Activated CD4-positive, alpha-beta T cell treated with anti-CD3 and anti-CD28 coated beads for 48 hours (primary cell): ENCODE measurements around the gene NECTIN4.
"Not testable (repeated sequence)": the region's sequence is repeated elsewhere in the genome, so short reads cannot be mapped to it uniquely, and the experiment has no call there.

Experiments used
- DNase-seq: peaks from one replicate; pipeline ENCODE4 v3.0.0-alpha.2; 2020

The NECTIN4 gene

GRCh38 chr1:161081519-161081918 is 7.8 kb downstream of the NECTIN4 start:
- no peak for DNase-seq

DNA sequence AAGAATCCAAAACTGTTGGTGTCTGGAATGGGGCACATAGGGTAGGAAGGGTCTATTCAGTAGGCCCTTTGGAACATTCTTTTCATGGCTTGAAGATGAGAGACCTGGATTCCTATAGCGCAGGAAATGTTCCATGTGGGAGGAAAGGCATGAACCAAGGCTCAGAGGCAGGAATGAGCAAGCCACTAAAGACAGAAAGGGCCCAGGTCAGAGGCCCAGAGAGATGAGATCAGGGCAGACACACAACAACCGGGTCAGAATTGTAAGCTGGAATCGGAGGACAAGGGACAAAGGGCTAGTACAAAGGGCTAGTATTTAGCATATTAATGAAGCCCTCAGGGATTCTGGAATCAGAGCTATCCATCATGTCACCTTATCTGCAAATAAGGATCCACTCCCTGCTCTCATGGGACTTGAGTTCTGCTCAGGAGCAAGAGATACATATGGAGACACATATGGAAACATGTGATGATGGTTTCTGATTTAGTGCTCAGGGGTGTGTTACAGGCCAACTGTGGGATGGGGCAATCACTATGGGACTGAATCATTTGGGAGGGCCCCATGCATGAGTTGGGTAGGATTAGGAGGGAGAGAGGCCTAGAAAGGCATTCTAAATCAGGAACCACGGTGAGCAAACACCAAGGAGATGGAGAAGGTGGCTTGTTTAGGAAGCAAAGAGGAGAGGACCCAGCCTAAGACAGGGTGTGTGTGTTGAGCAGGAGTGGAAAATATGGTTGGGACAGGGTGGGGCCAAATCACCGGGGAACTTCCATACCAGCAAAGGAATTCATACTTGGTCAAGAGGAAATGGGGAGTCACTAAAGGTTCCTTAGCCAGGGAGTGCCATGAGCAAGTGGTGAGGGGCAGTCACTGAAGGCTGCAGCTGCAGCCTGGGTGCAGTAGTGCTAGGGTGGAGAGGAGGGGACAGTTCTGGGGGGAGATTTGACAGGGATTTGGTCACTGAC is 8.6 kb downstream of the NECTIN4 start:
- DNase-seq: no peak

DNA sequence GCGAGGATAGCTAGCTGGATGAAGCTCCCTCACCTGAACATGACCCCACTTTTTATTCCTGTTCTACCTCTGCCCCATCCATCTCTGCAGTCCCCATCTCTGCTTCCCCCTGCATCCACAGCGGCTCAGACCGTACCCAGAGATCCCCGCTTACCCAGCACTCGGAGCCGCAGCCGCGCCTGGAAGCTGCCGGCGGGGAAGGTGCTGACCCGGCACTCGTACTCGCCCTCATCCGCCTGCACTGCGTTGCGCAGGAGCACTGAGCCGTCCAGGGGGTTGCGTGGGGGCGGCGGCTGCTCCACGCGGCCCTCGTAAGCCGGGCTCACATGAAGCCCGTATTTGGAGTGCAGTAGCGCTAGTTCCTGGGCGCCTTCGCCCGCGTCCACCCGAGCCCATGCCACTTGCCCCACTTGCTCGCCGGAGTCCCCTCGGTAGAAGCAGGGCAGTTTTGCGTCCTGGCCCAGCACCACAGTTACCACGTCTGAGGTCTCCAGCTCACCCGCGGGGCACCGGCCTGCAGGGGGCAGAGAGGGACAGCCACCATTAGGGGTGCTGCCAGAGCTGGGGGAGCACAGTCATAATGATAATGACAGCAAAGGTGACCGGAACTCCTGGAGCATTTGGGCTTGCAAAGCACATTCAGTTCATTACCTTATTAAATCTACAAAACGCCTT is 9.8 kb downstream of the NECTIN4 start:
- no peak for DNase-seq

- DNase-seq: no peak
Observed at GRCh38 chr1:161077426-161077825, 11.9 kb downstream of the NECTIN4 start.

GRCh38 chr1:161076410-161076809 is 12.9 kb downstream of the NECTIN4 start:
- no peak for DNase-seq

- no peak for DNase-seq
Observed at GRCh38 chr1:161074676-161075368, 14.5 kb downstream of the NECTIN4 start.

GRCh38 chr1:161073474-161074121 is 15.8 kb downstream of the NECTIN4 start:
- no peak for DNase-seq

- DNase-seq: no peak
Observed at GRCh38 chr1:161072751-161073449, 16.5 kb downstream of the NECTIN4 start.

- DNase-seq: peak; percentile 67
Observed at GRCh38 chr1:161071886-161072371, 17.4 kb downstream of the NECTIN4 start.

GRCh38 chr1:161070761-161071160 is 18.6 kb downstream of the NECTIN4 start:
- DNase-seq: no peak

- DNase-seq: peak; percentile 89
Observed at GRCh38 chr1:161069731-161070270, 19.6 kb downstream of the NECTIN4 start, which contains the start of gene ARHGAP30. TSS of gene ARHGAP30 (minus strand) at chr1:161069891. CDS start at chr1:161069624, 267 bp downstream.

- DNase-seq: no peak
Observed at GRCh38 chr1:161069241-161069640, 20.1 kb downstream of the NECTIN4 start.

DNA sequence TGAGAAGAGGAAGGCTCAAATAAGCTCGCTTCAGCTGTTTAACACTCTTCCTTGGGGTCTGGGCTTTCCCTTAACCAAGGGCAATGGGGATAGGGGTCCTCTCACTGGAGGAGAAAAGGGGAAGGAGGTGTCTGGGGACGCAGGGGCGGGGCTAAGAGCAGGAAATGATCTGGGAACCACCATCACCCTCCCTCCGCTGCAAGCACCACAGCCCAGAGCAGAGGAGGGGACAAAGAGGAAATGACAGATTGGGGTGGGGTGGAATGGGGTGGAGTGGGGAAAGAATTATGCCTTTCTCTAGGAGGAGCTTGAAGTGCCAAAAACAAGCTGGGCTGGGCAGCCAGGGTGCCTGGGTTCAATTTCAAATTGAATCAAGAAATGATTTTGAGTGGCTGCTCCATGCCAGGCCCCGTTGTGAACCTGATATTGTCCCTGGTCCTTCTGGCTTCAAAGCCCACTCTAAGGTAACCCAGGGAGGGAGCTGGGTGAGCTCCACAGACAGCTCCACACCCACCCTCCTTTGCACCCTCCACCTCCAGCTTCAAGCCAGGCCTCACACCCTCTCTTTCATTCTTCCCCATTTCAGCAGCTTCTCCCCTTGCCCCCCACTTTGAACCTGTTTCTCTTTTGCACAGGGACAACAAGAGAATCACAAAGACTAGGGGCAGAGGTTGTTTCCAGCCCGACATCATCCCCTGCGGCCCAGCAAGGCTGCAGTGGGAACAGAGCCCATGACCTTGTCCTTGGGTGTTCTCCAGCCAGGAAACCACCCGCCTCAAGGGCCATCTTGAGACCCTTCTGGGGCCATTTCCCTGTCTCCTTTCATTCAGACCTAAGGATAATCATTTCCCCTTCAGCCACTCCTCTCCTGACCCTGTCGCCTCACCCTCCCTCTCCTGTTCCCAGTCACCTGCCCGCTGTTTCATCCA is 20.8 kb downstream of the NECTIN4 start:
- peak; percentile 87 for DNase-seq

DNA sequence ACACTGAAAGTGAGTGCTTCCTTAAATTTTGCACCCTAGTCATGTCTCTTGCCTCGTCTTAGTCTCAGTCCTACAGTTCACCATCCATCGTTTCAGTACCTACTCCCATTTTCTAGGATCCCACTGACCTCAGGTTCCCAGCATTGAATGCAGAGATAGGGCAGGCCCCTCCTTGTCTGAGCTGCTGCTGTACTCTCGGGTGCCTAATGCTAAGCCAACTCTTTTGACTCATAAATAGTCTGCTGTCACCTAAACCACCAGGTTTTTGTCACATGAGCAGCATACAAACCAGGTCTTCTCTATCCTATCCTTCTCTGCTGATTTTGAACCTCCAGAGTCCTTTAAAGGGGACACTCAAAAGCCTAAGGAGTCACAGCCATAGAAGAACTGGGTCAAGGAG is 22.7 kb downstream of the NECTIN4 start:
- peak; percentile 33 for DNase-seq

- not testable (repeated sequence) for DNase-seq
Observed at GRCh38 chr1:161065681-161066080, 23.7 kb downstream of the NECTIN4 start.

DNA sequence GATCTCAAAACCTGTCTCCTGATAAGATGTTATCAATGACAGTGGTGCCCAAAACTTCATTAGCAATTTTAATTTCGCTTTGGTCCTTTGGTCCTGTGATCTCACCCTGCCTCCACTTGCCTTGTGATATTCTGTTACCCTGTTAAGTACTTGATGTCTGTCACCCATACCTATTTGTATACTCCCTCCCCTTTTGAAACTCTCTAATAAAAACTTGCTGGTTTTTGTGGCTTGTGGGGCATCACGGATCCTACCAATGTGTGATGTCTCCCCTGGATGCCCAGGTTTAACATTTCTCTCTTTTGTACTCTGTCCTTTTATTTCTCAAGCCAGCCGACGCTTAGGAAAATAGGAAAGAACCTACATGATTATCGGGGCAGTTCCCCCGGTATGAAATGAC is 25.4 kb downstream of the NECTIN4 start:
- not testable (repeated sequence) for DNase-seq

GRCh38 chr1:161061419-161061818 is 27.9 kb downstream of the NECTIN4 start:
- DNase-seq: no peak

DNA sequence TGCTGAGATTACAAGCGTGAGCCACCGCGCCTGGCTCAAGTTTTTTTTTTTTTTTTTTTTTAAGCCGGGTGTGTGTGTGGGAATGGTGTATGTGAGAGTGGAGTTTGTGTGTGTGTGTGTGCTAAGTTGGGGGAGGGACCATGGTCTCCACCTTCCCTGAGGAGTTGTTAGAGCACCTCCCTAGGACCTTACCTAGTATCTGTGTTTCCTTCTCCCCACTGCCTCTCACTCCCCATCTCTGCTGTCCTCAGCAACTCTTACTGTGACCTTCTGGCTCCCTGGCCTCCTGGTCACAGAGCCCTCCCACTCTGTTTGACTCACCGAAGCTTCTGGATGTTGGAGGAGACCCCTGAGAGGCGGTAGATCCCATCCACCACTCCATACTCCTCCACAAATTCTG is 30.1 kb downstream of the NECTIN4 start:
- DNase-seq: no peak

DNA sequence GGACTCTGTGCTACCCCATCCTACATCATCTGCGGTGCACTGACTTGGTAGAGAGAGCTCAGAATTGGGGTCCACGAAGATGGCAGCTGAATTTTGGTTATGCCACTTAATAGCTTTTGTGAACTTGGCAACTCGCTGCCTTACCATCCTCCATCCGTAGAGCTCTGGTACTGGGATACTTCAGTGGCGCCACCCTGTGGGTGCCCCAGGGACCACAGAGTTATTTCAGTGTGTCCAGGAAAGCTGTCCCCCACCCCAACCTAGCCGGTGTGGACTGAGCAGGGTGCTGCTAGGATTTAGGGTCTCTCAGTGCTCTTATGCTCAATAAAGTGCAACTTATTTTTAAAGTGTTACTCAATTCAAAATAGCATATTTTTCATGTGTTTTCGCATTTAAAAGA is 34.6 kb downstream of the NECTIN4 start:
- no peak for DNase-seq

DNA sequence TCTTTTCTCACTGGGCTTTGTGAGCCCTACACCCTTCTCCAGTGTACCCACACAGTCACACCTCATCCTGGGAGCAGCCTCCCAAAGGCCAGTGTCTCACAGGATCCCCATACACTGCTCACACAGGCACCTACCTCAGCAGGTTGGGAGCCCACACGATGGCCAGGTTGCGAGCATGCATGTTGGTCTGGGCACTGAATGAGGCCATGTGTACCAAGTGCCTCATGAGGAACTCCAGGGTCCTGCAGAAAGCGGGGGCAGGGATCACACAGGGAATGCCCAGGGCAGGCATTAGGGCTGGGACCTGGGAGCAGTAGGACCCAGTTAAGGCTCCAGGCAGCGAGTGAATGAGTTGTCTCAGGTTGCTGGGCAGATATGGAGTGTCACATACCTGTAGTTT is 35.1 kb downstream of the NECTIN4 start:
- no peak for DNase-seq

DNA sequence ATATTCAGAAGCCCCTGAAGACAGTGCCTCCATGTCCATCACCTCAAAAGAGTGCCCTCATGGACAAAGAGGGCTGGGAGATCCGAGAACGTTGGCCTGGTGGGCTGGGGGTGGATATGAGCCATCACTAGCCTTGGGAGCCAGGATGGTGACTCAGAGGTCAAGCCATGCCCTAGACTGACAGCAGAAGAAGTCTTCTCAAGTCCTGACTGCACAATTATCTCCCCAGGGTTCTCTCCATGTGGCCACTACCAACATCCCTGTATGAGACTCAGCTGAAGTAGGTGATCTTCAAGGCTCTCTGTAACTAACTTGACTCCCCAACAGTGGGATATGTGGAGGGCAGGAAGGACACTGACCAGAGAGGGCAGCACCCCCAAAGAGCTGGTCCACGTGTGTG is 36.5 kb downstream of the NECTIN4 start:
- no peak for DNase-seq
